Spleen (tissue), 11 donors: Measurements from ENCODE around the gene ERBB4. TPM values are rescaled to one million over a fixed set of nuclear protein-coding genes. Genes with fewer than 3 reads are reported as not detected.

Experiments used
- DNase-seq: peaks from one replicate; pipeline ENCODE4 v3.0.0-alpha.2; 2020
- H3K27ac ChIP-seq, 8 donors: fragments of 200-600 bp; sonication (generic) in 7 of 8; 1 replicate in 4 of 8; 2 replicates in 4 of 8; pipeline versions ENCODE4 v1.5.0 to v1.8.0; 2016 to 2021; ENCODE audit warnings: inconsistent platforms in 4 of 8, mild to moderate bottlenecking in 4 of 8, moderate library complexity in 1 of 8
- H3K27me3 ChIP-seq, 7 donors: fragments of 200-600 bp; sonication (generic) in 6 of 7; replicated peaks in 1 of 7; 1 replicate in 4 of 7; 2 replicates in 3 of 7; pipeline versions ENCODE4 v1.5.0 to v1.8.0; 2016 to 2021; ENCODE audit warnings: inconsistent platforms in 3 of 7, mild to moderate bottlenecking in 1 of 7
- H3K36me3 ChIP-seq, 6 donors: fragments of 200-600 bp; sonication (generic) in 5 of 6; 1 replicate in 4 of 6; 2 replicates in 2 of 6; pipeline versions ENCODE4 v1.5.0 to v1.8.0; 2016 to 2021; ENCODE audit warnings: inconsistent platforms in 2 of 6
- H3K4me1 ChIP-seq, 6 donors: fragments of 200-600 bp; sonication (generic) in 5 of 6; 1 replicate in 3 of 6; 2 replicates in 3 of 6; pipeline versions ENCODE4 v1.5.0 to v1.8.0; 2016 to 2021; ENCODE audit warnings: inconsistent platforms in 3 of 6
- H3K4me3 ChIP-seq, 8 donors: fragments of 200-600 bp; sonication (generic) in 7 of 8; 1 replicate in 4 of 8; 2 replicates in 4 of 8; pipeline versions ENCODE4 v1.5.0 to v1.8.0; 2016 to 2021; ENCODE audit warnings: inconsistent platforms in 4 of 8, mild to moderate bottlenecking in 4 of 8, moderate library complexity in 2 of 8
- H3K9me3 ChIP-seq, 8 donors: fragments of 200-600 bp; sonication (generic) in 7 of 8; 1 replicate in 4 of 8; 2 replicates in 4 of 8; pipeline versions ENCODE4 v1.5.0 to v1.8.0; 2016 to 2021; ENCODE audit warnings: inconsistent platforms in 4 of 8
- POLR2A ChIP-seq, 3 donors: fragments of 450-650 bp; IDR thresholded peaks; one replicate each; pipeline ENCODE4 v1.5.1; 2017; ENCODE audit warnings: antibody characterized with exemption in 3 of 3, mild to moderate bottlenecking in 1 of 3
- POLR2AphosphoS5 ChIP-seq, 3 donors: sonication (generic); formaldehyde crosslinking; IDR thresholded peaks; one replicate each; pipeline ENCODE4 v1.5.1; 2017; ENCODE audit warnings: antibody characterized with exemption in 3 of 3
- WGBS, 5 donors: extraction: QIAGEN DNeasy Blood & Tissue Kit in 3 of 5; methylation state at CpG; one replicate each; pipeline versions ENCODE4 v1.1.5 to v1.1.7; 2013 to 2018; 5-methylcytosine and 5-hydroxymethylcytosine counted together
- intact Hi-C: fragments of 100-400 bp; cut with DNase I; formaldehyde crosslinking; loops from one replicate; pipeline ENCODE4 v1.15.0; 2023; ENCODE audit warnings: low total_unique reads
- polyA plus RNA-seq, 3 donors: library from polyadenylated mRNA; stranded (reverse); fragments of 200-250 nt; gene quantifications; one replicate each; pipeline ENCODE4 v1.2.1, GENCODE V29; 2013
- total RNA-seq, 7 donors: library from RNA; depleted of rRNA in 3 of 7; stranded (reverse); fragments of >200 nt in 3 of 7; fragmentation: NEBNext Ultra II Directional in 4 of 7; extraction: Animal tissue kit (Norgen Biotek cat#: 25700) in 4 of 7; gene quantifications; one replicate each; pipeline versions ENCODE4 v1.1.0 to v1.2.1, GENCODE V29; 2016 to 2021
- TF ChIP-seq, protein P1 (sequence below), 11 experiments: fragments of 200-600 bp in 7 of 11; fragments of 450-650 bp in 4 of 11; sonication (generic) in 4 of 11; IDR thresholded peaks in 8 of 11; conservative IDR thresholded peaks in 3 of 11; 1 replicate in 7 of 11; 2 replicates in 4 of 11; pipeline versions ENCODE4 v1.4.0 to v1.8.0; 2016 to 2021; ENCODE audit warnings: antibody characterized with exemption in 11 of 11, inconsistent platforms in 4 of 11, mild to moderate bottlenecking in 1 of 11
- donor health status: healthy with polysubstance abuse.
- donor health status: DM: no; HTN: no; CAD: no; lungs with moderate emphysema.
- donor health status: DM: no; HTN: no; CAD: no.
- donor health status: Bipolar disorder and iron deficiency.
- donor health status: healthy.
- donor health status: DM: no; HTN: no; CAD: no.
- donor health status: DM: yes; HTN: yes; CAD: no.

ERBB4 gene
- total and polyA plus RNA-seq, 10 donors: under 0.01 to 1.4 (median 0.35) TPM

DNA sequence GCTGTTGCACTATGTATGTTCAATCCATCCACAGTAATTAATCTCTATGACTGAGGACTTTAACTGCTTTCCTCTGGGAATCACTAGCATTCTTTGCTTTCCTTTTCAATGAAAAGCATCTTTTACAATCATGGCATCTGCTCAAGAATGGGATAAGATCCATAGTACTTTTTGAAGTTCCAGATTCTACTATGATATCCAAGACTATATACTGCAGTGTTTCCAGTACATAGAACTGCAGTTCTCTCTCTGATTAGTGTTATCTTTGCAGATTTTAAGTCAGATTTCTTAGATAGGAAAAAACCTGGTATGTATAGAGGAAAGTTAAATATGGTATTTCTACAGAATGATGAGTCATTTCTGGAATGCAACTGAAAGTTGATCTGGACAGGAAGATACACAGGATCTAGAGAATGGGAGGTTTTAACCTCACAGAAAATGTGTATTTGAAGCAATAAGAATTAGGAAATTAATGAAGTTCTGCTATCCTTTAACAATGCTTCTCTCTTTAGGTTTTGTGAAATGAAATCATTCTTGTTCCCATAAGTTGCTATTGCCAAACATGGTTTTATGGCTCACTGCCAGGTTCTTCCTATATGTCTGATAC, 670.7 kb downstream of the ERBB4 start:
- DNase-seq: no peak
- TF ChIP-seq POLR2A (IDR thresholded peaks at IDR 0.05) (no peak), POLR2AphosphoS5 (IDR thresholded peaks at IDR 0.05) (no peak)
- TF ChIP-seq, protein P1, sequence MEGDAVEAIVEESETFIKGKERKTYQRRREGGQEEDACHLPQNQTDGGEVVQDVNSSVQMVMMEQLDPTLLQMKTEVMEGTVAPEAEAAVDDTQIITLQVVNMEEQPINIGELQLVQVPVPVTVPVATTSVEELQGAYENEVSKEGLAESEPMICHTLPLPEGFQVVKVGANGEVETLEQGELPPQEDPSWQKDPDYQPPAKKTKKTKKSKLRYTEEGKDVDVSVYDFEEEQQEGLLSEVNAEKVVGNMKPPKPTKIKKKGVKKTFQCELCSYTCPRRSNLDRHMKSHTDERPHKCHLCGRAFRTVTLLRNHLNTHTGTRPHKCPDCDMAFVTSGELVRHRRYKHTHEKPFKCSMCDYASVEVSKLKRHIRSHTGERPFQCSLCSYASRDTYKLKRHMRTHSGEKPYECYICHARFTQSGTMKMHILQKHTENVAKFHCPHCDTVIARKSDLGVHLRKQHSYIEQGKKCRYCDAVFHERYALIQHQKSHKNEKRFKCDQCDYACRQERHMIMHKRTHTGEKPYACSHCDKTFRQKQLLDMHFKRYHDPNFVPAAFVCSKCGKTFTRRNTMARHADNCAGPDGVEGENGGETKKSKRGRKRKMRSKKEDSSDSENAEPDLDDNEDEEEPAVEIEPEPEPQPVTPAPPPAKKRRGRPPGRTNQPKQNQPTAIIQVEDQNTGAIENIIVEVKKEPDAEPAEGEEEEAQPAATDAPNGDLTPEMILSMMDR (IDR thresholded peaks at IDR 0.05 in 8 of 11, conservative IDR thresholded peaks at IDR 0.05 in 3 of 11): no peak
- H3K4me1 ChIP-seq: no peaks in the 10 kb centered on the region
- peaks cover 0 to 16% (median 1%) of the 10 kb centered on the region in 8 donors for H3K9me3 ChIP-seq
- H3K36me3 ChIP-seq: no peaks in the 10 kb centered on the region
- H3K27me3 ChIP-seq: no peaks in the 10 kb centered on the region
- no peak overlapping the region for H3K27ac ChIP-seq
- H3K4me3 ChIP-seq: no peak overlapping the region
- intact Hi-C loops: no loop called here

DNA sequence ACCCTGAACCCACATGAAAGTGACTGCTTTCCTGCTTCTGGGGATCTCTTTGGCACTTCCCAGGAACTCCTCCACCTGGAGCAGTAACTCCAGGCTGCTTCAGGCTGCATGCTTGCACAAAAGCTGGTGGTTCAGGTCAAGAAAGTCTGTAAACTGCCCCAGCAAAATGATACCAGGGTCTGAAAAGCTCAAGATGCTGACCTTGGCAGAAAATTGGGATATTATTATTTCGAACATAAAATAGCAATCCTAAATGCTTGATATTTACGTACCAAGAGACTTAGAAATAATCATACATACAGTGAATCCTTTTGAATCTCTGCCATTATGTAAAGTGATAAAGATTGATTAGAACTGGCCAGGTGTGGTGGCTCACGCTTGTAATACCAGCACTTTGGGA, 674.3 kb downstream of the ERBB4 start:
- Histone ChIP-seq H3K4me3 (no peak overlapping the region), H3K36me3 (no peaks in the 10 kb centered on the region), H3K4me1 (no peaks in the 10 kb centered on the region), H3K27ac (no peak overlapping the region), H3K9me3 (peaks cover 0 to 20% (median 2%) of the 10 kb centered on the region in 8 donors), H3K27me3 (no peaks in the 10 kb centered on the region)
- WGBS, 5 donors: 87 to 93% (median 87%) methylated on average over 3 of the region's 3 CpGs
- intact Hi-C loops: no loop called here
- DNase-seq: no peak
- TF ChIP-seq POLR2A (IDR thresholded peaks at IDR 0.05): no peak
- TF ChIP-seq, protein P1 (IDR thresholded peaks at IDR 0.05 in 8 of 11, conservative IDR thresholded peaks at IDR 0.05 in 3 of 11): no peak
- TF ChIP-seq POLR2AphosphoS5 (IDR thresholded peaks at IDR 0.05): no peak

DNA sequence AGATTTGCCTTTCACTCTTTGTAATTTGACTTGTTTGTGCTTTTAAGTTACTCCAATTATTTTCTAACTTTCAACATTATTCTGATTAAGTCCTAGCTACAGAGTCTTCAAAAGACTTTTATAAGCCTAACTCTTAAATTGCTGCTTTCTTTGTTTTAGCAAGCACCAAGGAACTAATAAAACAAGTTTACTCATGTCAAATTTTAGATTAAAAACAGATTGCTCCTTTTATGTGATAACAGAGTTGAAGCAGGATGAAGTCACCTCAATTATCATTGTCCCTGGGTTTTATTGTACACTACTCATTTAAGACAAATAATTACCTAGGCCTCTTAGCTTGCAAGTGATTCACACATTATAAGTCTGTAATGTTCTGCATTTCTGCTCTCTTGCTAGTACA, 678.4 kb downstream of the ERBB4 start:
- intact Hi-C loops: no loop called here
- no peak for TF ChIP-seq POLR2A (IDR thresholded peaks at IDR 0.05)
- no peak for TF ChIP-seq POLR2AphosphoS5 (IDR thresholded peaks at IDR 0.05)
- TF ChIP-seq, protein P1 (IDR thresholded peaks at IDR 0.05 in 8 of 11, conservative IDR thresholded peaks at IDR 0.05 in 3 of 11): no peak
- no peaks in the 10 kb centered on the region for H3K4me1 ChIP-seq

DNA sequence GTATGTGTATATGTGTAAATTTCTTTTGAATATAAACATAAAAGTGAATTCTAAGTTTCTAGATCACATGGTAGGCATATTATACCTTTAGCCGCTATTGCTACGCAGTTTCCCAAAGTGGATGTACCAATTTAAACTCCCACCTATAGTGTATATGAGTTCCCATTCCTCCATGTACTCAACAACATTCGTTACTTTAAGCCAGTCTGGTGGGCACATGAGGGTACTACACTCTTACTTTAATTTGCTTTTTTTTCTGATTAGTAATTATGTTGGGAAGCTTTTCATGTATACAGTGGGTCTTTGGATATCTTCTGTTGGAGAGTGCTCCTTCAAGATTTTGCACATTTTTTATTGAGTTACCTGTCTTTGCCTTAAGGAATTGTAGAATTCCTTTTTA, 683.8 kb downstream of the ERBB4 start:
- no peak for TF ChIP-seq POLR2AphosphoS5 (IDR thresholded peaks at IDR 0.05)
- TF ChIP-seq, protein P1 (IDR thresholded peaks at IDR 0.05 in 8 of 11, conservative IDR thresholded peaks at IDR 0.05 in 3 of 11): no peak
- no peak for TF ChIP-seq POLR2A (IDR thresholded peaks at IDR 0.05)
- H3K27me3 ChIP-seq: no peaks in the 10 kb centered on the region
- H3K4me1 ChIP-seq: no peaks in the 10 kb centered on the region
- WGBS, 5 donors: 89 to 95% (median 90%) methylated on average over 3 of the region's 3 CpGs
- no peaks in the 10 kb centered on the region for H3K36me3 ChIP-seq
- H3K9me3 ChIP-seq: no peaks in the 10 kb centered on the region
- no peak for DNase-seq
- no peak overlapping the region for H3K27ac ChIP-seq
- no peak overlapping the region for H3K4me3 ChIP-seq
- intact Hi-C loops: no loop called here

More for the DNA sequence above, 678.4 kb downstream of the ERBB4 start:
- H3K27ac ChIP-seq: no peak overlapping the region
- peaks cover 0 to 20% (median 2%) of the 10 kb centered on the region in 8 donors for H3K9me3 ChIP-seq
- no peak for DNase-seq
- H3K36me3 ChIP-seq: no peaks in the 10 kb centered on the region
- H3K4me3 ChIP-seq: no peak overlapping the region
- no peaks in the 10 kb centered on the region for H3K27me3 ChIP-seq
